NCI-H446 (cell line): ENCODE measurements around the gene CLDN20.
"Not testable (repeated sequence)": the region's sequence is repeated elsewhere in the genome, so short reads cannot be mapped to it uniquely, and the experiment has no call there.

Experiments
- DNase-seq, 2 experiments: peaks; one replicate each; lab custom pipeline; 2025; lab: John Stamatoyannopoulos, UW

CLDN20 gene, protein sequence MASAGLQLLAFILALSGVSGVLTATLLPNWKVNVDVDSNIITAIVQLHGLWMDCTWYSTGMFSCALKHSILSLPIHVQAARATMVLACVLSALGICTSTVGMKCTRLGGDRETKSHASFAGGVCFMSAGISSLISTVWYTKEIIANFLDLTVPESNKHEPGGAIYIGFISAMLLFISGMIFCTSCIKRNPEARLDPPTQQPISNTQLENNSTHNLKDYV

DNA sequence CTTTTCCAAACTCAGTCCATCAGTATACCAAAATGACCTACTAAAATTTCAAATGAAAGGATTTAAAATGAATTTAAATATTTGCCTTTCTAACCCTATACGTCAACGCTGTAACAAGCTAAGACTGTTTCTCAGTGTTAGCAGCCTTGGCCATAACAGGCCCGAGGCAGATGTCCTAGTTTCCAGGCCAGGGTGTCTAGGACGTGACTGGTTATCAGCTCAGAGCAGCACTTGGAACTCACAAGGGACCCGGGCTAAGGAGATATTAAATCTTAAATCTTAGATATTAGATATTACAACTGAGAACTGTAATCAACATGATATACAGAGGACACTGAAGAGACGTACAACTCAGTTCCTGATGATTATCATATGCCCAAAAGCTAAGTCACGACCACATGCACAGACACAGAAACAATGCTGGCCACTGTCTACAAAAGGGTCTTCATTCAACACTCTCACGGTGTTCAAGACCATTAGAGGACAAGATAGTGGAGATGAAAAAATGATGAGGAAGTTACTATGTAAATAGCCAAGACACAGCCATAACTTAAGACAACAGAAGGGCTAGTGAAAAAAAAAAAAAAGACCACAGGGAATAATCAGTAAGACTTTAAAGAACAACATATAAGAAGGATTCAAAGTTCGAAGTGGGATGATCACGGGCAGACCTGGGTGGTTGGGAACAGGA is at the start of gene CLDN20:
CLDN20 (plus strand) TSS at position 641 of the 691 bp plus-strand sequence. CDS start 11,707 bp downstream, outside the sequence.
- DNase-seq = no peak

DNA sequence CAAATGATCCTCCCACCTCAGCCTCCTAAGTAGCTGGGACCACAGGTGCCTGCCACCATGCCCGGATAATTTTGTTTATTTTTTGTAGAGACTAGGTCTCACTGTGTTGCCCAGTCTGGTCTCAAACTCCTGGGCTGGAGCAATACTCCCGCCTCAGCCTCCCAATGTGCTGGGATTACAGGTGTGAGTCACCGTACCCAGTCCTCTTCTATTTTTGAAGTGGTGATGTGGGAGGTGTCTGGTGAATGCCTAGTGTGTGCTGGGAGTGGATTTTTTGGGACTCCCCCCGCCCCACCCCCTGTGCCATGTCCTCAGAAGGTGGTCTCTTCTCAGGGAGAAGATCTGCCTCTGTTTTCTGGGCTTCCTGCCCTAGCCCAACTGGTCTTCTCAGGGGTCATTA is 47.9 kb upstream of the CLDN20 start:
- DNase-seq = no peak

DNA sequence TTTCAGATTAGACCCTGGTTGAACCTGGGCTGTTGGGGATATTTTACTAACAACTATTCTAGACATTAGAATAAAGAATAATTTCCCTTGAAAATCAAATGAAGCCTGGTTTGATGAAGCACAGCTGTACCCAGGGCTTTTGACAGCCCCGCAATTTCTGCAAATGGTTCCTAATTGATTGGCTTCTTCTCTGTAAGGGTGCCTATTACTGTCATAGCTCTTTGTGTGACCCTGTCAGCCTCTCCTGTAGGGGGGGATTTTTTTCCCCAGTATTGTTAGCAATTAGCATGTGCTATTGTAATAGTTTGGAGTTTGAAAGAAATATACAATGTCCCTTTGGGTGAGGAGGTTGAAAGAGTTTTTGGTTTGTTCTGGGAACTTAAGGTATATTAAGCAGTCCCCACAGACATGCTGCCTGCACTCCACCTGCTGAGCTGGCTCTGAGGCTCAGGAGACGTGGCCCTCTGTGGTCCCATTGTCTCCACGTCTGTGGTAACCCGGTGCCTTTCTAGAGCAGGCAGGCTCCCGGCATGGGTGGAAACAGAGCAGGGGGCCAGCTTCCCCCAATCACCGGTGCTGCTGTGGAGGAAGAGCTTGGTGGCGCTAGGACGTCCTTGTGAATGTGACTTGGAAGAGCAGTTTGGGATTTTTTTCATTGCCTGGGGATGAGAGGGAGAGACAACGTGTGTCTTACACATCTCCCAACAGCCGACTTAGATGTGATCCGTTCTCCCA is 47.3 kb upstream of the CLDN20 start:
- no peak for DNase-seq

DNA sequence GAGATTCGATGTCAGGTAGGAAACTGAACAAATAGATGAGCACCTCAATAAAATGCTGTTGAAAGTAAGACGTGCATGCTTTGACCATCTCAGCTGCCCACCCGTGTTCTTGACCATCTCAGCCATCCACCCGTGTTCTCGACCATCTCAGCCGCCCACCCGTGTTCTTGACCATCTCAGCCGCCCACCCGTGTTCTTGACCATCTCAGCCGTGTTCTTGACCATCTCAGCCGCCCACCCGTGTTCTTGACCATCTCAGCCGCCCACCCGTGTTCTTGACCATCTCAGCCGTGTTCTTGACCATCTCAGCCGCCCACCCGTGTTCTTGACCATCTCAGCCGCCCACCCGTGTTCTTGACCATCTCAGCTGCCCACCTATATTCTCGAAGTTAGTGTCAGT is 45.1 kb upstream of the CLDN20 start:
- not testable (repeated sequence) for DNase-seq

DNA sequence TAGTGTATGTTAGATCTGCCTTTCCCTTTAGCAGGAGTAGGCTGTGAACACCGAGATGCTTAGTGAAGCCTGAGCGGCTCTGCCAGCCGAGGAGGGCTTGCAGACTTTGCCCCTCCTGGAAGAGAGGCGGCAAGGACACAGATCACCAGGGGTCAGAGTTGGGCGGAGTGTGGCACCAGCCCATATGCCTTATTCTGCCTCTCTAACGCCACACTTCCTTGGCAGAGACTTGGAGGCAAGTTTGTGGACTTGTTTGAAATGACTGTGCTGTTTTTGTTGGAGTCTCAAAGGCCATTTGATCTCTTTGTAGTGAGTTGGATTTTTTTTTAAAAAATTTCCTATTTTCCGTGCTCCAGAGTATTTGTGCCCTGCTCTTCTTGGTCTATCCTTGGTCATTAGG is 44.5 kb upstream of the CLDN20 start:
- no peak for DNase-seq

DNA sequence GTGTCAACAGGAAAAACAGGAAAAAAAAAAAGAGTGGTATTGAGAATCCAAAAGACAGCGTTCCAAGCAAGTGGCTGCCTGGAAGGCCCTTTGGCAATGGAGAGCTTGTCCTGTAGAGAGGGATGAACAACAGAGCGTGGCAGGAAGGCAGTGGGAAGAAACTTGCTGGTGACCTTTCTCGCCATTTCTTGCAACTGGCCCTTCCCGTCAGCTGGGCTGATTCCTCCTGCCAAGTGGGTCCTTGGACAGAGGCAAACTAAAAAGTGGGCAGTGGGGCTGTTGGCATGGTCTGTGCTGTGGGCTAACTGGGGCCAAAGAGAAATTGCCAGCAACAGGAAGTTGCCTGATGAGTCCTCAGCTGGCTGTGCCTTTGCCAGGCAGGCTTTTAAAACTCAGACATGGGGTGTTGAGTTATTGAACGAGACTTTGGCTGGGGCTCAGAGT is 43.9 kb upstream of the CLDN20 start:
- DNase-seq = peak in 1 of 2 experiments; percentile 46

DNA sequence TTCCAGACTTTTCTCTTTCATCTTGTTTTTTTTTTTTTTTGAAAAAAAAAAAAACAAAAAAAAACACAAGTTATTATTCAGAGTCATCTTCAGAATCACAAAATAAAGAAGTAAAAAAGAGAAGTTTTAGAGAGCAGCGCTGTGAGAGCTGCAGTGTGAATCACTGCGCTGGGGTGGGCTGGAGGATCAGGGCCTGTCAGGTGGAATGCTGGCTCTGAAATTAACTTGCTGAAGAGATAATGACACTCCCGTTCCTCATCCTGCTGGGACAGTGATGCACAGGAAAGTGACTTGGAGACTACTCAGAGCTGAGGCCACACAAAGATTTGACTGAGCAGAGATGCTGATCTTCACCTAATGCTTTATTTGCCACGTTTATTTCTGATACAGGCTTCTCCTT is 42.7 kb upstream of the CLDN20 start:
- no peak for DNase-seq

DNA sequence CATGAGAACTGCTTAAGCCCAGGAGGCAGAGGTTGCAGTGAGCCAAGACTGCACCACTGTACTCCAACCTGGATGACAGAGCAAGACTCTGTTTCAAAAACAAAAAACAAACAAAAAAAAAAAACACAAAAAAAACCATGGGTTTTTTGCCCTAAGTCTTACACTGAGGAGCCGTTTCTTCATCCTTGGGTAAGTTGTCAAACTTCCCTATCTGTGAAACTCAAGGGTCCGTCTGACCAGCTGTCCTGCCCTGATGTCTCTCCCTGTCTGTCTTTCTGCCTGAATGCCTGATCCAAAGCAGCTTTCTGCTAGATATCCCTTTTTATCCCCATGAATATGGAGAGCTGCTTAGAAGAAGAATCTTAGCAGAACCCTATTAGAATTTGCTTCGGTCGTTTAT is 41.3 kb upstream of the CLDN20 start:
- no peak for DNase-seq

DNA sequence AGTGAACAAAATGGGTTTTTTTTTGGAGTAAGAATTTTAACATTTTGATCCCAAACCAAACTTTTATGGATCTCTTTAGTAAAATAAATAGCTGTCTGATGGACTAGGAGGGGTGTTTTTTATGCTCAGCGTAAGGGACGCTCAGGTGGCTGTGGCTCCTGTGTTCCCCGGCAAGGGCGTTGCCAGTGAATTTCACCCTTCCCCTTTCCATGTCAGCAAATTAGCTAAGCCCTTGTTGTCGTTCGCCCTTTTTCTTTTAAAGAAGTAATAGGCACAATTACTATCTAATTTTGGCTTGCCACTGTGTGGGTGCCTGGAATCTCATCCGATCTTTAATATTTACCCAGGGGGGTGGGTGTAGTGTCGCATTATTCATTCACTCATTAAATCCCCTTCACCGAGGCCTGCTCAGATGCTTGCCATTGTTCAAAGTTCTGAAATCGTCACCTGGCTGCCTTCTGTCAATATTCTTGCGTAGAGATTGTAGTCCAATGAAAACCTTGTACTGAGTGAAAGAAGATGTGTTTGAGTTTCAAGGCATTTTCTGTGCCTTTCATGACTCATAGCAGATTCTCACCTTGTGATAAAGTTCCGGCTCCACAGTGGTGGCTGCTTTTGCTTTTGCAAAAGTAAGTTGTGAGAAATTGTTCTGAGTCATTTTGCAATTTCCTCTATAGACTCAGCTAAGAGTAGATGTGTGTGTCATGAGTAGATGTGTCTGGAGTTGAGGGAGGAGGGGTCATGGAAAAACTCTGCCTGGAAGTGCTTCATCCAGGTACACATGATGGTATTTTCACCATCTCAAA is 40.0 kb upstream of the CLDN20 start:
- no peak for DNase-seq

DNA sequence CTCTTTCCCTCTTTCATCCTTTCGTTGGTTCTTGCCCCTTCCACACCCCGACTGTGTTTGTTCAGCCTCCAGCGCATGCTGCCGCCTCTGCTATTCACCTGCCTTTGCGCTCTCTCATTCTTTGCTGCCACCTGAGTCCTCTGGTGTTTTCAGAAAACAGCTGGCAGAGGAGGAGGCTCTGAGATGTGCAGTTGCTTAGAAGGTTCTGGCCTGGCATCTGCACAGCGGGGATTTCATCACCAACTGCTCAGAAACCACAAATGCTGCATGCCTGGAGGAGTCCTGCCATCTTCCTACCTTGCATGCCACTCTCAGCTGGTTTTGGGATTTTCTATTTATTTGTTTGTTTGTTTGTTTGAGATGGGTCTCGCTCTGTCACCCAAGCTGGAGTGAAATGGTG is 39.2 kb upstream of the CLDN20 start:
- no peak for DNase-seq

DNA sequence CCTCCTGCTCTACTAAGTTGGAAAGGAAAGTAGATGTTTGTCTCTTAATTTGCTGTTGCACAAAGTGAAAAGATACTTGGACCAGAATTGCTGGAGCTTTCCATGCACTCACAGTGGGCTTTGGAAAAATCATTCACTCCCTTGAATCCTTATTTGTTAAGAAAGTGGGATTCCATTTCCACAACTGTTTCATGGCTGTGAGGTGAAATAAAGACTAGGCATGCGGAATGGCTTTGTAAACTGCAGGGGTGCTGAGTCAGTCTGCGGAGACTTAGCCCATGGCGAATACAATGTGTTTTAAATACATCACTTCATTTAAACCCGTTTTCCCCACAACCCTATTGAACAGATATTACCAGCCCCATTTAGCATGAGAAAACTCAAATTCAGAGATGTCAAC is 36.8 kb upstream of the CLDN20 start:
- DNase-seq = no peak

DNA sequence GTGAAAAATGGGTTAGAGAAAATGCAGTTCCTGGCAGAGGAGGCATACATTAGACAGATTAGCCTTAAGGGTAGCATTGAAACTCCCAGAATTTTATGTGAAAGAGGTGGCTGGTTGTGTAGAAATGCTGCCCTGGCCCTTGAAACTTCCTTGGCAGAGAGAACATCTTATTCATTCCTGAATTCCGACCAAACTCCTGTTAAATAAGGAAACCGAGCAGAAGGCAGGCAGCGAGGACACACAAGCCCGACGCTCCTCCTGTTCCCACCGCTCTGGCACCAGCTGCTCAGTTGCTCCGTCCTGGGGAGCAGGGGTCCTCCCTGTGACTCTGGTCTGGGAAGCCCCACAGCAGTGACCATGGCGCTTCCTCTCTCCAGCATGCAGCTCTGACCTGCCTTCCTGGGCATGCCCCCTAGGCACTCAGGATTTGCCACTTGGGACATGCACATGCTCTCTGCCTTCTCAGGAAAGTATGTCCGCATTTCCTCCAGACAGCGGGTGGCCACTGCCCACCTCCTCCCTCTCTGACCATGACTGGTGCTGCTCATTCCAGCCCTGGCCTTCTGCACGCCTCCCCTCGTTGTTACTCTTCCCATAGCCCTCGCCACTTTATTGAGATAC is 35.2 kb upstream of the CLDN20 start:
- peak in 1 of 2 experiments; percentile 36 for DNase-seq

DNA sequence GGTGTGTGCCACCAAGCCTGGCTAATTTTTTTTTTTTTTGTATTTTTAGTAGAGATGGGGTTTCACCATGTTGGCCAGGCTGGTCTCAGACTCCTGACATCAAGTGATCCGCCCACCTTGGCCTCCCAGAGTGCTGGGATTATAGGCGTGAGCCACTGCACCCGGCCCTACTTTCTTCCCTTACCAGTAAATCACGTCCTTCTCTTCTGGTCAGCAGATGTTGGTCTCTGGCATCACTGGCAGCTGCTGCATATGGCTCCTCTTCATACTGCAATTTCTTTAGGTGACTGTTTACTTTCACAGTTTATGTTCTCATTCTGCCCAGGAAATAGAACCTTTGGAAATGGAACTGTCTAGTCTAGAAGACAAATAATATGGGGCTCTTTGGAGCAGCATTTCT is 32.8 kb upstream of the CLDN20 start:
- DNase-seq = not testable (repeated sequence)

DNA sequence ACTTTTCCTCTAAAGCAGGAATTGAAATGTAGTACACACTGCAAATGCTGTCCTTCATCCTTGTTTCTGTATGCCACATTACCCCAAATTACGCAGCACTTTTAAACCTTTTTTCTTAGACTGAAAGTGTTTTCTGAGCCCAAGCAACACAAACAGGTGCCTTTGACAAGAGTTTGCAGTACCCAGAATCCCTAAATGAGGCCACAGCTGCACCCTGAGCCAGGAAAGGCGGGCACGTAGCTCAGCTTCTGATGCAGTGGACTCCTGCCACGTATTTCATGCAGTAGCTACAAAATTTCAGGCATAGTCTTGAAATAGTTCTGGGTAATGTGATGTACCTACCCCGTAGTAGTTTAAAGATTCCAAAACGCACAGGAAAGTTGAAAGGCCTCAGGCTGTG is 31.0 kb upstream of the CLDN20 start:
- no peak for DNase-seq

DNA sequence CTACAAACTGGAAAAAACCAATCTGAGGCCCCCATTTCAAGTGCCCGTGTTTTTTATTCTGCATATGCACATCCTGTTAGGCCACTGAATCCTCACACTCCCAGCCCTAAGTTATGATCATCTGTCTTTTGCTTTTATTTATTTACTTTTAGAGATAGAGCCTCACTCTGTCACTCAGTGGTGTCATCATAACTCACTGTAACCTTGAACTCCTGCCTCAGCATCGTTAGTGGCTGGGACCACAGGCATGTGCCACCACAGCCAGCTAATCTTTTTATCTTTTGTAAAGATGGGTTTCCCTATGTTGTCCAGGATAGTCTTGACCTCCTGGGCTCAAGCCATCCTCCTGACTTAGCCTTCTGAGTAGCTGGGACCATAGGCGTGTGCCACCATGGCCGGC is 29.6 kb upstream of the CLDN20 start:
- no peak for DNase-seq

DNA sequence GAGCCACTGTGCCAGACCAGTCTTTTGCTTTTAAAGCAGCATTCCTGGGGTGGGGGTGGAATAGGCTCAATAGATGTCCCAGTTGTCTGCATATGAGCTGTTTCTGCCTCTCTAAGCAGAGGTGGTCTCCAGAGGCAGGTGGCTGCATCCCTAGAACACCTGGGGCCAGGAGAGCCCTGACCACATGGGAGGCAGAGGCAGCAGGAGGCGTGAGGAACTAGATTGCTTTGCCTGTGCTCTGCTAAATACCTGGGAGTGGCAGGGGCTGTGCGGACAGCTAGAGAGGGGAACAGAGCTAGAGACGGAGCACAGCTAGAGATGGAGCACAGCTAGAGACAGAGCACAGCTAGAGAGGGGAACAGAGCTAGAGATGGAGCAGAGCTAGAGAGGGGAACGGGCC is 29.1 kb upstream of the CLDN20 start:
- DNase-seq = no peak

DNA sequence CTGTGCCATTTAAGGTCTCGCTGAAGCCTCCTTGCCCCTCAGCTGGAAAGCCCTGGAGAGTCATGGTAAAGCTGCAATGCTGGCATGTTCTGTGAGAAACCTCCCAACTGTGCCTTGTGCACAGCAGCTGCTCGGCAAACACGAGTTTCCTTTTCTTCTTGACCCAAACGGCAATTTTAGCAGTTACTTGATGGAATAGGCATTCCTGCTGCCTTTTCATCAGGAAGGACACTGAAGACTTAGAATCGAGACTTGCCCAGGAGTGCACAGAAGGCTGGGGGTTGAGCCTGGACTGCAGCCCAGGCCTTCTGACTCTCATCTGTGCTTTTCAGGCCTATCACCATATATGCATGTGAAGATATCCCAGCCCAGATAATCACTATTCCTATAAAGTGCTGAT is 28.7 kb upstream of the CLDN20 start:
- DNase-seq = peak in 1 of 2 experiments; percentile 41

DNA sequence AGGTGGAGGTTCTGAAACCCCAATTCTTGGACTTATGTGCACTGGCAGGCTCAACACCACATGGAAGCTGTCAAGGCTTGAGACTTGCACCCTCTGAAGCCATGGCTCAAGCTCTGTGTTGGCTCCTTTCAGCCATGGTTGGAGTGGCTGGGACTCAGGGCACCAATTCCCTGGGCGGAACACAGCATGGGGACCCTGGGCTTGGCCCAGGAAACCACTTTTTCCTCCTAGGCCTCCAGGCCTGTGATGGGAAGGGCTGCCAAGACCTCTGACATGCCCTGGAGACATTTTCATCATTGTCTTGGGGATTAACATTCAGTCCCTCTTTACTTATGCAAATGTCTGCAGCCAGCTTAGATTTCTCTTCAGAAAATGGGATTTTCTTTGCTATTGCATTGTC is 26.2 kb upstream of the CLDN20 start:
- no peak for DNase-seq

DNA sequence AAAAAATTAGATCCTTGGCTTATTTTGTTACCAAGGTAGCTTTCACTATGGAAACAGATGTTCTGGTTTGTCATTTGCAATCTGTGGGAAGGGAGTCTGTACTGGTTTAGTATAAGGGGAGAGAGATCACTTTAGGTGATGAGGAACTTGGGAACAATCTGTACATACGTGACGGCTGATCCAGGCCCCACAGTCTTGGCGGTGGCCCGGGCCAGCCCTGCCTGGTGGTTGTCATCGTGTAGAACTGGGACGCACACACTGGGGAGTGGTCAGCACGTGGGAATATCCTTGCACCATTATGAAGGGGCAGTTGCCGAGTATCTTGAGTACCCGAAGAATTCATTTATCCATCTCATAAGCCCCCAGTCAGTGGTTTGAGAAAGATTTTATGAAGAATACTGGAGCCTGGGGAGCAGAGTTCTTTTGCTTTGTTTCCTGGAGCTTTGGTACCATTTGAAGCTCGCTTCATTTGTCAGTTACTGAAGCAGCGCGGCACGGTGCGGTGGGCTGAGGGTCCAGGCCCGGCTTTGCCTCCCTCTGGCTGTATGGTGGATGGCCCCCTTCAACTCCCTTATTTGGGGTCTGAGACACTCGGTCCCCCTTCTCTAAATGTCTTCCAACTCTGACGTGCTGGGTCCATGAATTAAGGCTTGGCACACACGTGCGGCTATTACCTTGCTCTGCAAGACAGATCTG is 22.8 kb upstream of the CLDN20 start:
- DNase-seq = no peak

DNA sequence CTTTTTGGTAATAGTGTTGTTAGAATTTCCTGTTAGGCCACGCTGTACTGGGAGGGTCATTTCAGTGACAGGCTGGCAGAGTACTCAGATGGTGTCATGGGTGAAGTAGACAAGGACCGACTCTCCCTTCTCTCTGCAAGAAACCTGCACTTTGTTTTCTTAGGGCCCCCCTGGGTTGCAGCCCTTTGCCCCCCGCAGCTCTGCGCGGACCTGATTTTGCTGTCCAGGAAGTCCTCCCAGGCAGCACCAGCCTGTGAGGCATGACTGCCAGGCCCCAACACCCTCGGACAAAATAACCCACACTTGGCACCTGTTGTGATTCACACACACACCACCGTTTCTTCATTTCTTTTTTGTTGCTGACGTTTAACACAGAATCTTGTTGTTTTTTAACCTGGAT is 21.8 kb upstream of the CLDN20 start:
- DNase-seq = no peak

DNA sequence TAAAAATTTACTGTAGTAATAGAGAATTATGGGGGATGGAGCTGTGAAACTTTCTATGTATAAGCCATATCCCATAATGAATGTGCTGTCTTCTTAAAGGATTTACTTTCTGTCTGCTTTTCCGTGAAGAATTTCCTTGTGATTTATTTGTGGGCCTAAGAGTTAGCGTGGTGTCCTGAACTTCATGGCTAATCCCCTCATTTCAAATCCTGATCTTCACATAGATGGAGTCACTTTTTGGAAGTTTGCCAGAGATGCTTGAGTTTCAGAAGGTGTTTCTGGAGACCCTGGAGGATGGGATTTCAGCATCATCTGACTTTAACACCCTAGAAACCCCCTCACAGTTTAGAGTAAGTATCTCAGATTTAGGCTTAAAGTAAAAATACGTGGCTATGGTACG is 19.4 kb upstream of the CLDN20 start:
- DNase-seq = no peak
